Measurements from ENCODE around the gene FBXW8. TPM values are rescaled to one million over a fixed set of nuclear protein-coding genes. Genes with fewer than 3 reads are reported as not detected.

The FBXW8 gene
- polyA plus RNA-seq, 3 donors, result 2.0 to 5.2 (median 2.7) TPM

DNA sequence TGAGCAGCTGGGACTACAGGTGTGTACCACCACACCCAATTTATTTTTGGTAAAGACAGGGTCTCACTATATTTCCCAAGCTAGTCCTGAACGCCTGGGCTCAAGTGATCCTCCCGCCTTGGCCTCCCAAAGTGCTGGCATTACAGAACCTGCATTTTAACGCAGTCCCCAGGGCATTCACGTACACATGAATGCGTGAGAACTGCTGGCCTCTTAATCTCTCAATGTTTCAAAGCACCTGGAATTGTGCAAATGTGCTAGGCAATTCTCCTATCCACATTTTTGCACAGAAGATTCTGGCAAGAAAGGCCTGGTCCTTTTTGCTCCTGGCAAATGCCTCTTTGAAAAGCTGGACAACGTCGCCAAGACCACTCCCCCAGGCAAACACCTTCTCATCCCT, 153.3 kb downstream of the FBXW8 start:
- intact Hi-C loops (cut with micrococcal nuclease), result no loop called here
- Mint-ChIP-seq H3K36me3 (peaks cover 1 to 17% of the 10 kb centered on the region in 2 donors), H3K9me3 (no peaks in the 10 kb centered on the region), H3K4me1 (peaks cover 95% of the 10 kb centered on the region), H3K4me3 (peak overlapping the region in 1 of 2 donors; percentile 86), H3K27me3 (ENCODE audit: low read depth in 3 of 3) (peaks cover 0 to 2% (median 2%) of the 10 kb centered on the region in 3 donors), H3K27ac (peak overlapping the region; percentile 91 to 97 (median 94))
- Histone ChIP-seq H3K9ac (ENCODE audit: insufficient read depth, low read length, poor library complexity, severe bottlenecking) (no peak overlapping the region), H3K79me2 (ENCODE audit: insufficient read depth, low read length) (peaks cover 69% of the 10 kb centered on the region), H3K4me3 (replicated peaks in 1 of 3; ENCODE audit: low read depth in 2 of 3, low read length in 3 of 3) (peak overlapping the region in 1 of 3 experiments; percentile 55), H3K27ac (ENCODE audit: low read depth in 1 of 2, low read length in 2 of 2) (peak overlapping the region; percentile 91), H3K27me3 (ENCODE audit: control insufficient read depth in 2 of 2, insufficient read depth in 2 of 2, low read length in 2 of 2) (no peaks in the 10 kb centered on the region), H3K4me1 (ENCODE audit: control insufficient read depth in 1 of 2, insufficient read depth in 2 of 2, low read length in 2 of 2) (peaks cover 100% of the 10 kb centered on the region in 2 donors), H3K9me3 (replicated peaks in 1 of 2; ENCODE audit: control insufficient read depth in 1 of 2, insufficient read depth in 1 of 2, low read length in 2 of 2) (no peaks in the 10 kb centered on the region), H4K20me1 (ENCODE audit: insufficient read depth, low read length) (no peaks in the 10 kb centered on the region), H3K36me3 (replicated peaks in 1 of 2; ENCODE audit: control insufficient read depth in 1 of 2, insufficient read depth in 2 of 2, low read length in 2 of 2) (no peaks in the 10 kb centered on the region), H3K4me2 (replicated peaks; ENCODE audit: extremely low read depth, low read length, poor library complexity, severe bottlenecking) (peak overlapping the region; percentile 63), H2AFZ (ENCODE audit: insufficient read depth, low read depth, low read length, poor library complexity, severe bottlenecking) (no peak overlapping the region)
- 72% methylated on average over 7 of the region's 7 CpGs for WGBS (ENCODE audit: insufficient coverage)
- no peak for DNase-seq
- TF ChIP-seq, protein P1, sequence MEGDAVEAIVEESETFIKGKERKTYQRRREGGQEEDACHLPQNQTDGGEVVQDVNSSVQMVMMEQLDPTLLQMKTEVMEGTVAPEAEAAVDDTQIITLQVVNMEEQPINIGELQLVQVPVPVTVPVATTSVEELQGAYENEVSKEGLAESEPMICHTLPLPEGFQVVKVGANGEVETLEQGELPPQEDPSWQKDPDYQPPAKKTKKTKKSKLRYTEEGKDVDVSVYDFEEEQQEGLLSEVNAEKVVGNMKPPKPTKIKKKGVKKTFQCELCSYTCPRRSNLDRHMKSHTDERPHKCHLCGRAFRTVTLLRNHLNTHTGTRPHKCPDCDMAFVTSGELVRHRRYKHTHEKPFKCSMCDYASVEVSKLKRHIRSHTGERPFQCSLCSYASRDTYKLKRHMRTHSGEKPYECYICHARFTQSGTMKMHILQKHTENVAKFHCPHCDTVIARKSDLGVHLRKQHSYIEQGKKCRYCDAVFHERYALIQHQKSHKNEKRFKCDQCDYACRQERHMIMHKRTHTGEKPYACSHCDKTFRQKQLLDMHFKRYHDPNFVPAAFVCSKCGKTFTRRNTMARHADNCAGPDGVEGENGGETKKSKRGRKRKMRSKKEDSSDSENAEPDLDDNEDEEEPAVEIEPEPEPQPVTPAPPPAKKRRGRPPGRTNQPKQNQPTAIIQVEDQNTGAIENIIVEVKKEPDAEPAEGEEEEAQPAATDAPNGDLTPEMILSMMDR (IDR thresholded peaks at IDR 0.05), result no peak

DNA sequence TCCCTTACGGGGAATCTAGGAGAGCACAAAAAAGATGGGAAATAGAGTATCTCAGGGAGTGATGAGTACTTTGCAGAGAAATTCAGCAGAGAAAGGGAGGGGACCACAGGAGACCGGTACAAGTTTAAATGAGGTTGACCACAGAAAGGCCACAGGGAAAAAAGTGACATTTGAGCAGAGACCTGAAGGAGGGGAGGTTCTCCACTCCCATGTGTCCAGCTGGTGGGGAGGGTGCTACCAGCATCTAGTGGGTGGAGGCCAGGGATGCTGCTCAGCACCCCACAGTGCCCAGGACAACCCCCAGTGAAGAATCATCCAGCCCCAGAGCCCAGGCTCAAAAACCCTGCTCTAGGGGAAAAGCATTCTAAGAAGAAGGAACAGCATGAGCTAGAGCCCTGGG, 153.8 kb downstream of the FBXW8 start:
- H3K9me3 Mint-ChIP-seq, result no peaks in the 10 kb centered on the region
- H3K4me3 ChIP-seq (replicated peaks in 1 of 3; ENCODE audit: low read depth in 2 of 3, low read length in 3 of 3), result no peak overlapping the region
- no peak overlapping the region for H3K9ac ChIP-seq (ENCODE audit: insufficient read depth, low read length, poor library complexity, severe bottlenecking)
- H3K4me2 ChIP-seq (replicated peaks; ENCODE audit: extremely low read depth, low read length, poor library complexity, severe bottlenecking), result peak overlapping the region; percentile 3
- peaks cover 64% of the 10 kb centered on the region for H3K79me2 ChIP-seq (ENCODE audit: insufficient read depth, low read length)
- 36% methylated on average over 2 of the region's 2 CpGs for WGBS (ENCODE audit: insufficient coverage)
- no peaks in the 10 kb centered on the region for H3K9me3 ChIP-seq (replicated peaks in 1 of 2; ENCODE audit: control insufficient read depth in 1 of 2, insufficient read depth in 1 of 2, low read length in 2 of 2)
- H3K36me3 ChIP-seq (replicated peaks in 1 of 2; ENCODE audit: control insufficient read depth in 1 of 2, insufficient read depth in 2 of 2, low read length in 2 of 2), result no peaks in the 10 kb centered on the region
- no peaks in the 10 kb centered on the region for H4K20me1 ChIP-seq (ENCODE audit: insufficient read depth, low read length)
- H3K36me3 Mint-ChIP-seq, result peaks cover 1 to 15% of the 10 kb centered on the region in 2 donors
- H3K27me3 Mint-ChIP-seq (ENCODE audit: low read depth in 3 of 3), result peaks cover 0 to 2% (median 2%) of the 10 kb centered on the region in 3 donors
- DNase-seq, result no peak
- H3K27me3 ChIP-seq (ENCODE audit: control insufficient read depth in 2 of 2, insufficient read depth in 2 of 2, low read length in 2 of 2), result no peaks in the 10 kb centered on the region
- intact Hi-C loops (cut with micrococcal nuclease), result no loop called here
- TF ChIP-seq, protein P1 (IDR thresholded peaks at IDR 0.05), result no peak
- H3K27ac Mint-ChIP-seq, result peak overlapping the region; percentile 87 to 97 (median 93)
- H3K4me1 ChIP-seq (ENCODE audit: control insufficient read depth in 1 of 2, insufficient read depth in 2 of 2, low read length in 2 of 2), result peaks cover 100% of the 10 kb centered on the region in 2 donors
- H3K4me3 Mint-ChIP-seq, result no peak overlapping the region
- no peak overlapping the region for H2AFZ ChIP-seq (ENCODE audit: insufficient read depth, low read depth, low read length, poor library complexity, severe bottlenecking)
- peak overlapping the region; percentile 91 for H3K27ac ChIP-seq (ENCODE audit: low read depth in 1 of 2, low read length in 2 of 2)
- peaks cover 96% of the 10 kb centered on the region for H3K4me1 Mint-ChIP-seq

Data from CD14-positive monocyte (primary cell).